Neural cell (in vitro differentiated cells): ENCODE measurements around the gene ZNF331. TPM values are rescaled to one million over a fixed set of nuclear protein-coding genes. Genes with fewer than 3 reads are reported as not detected.

ENCODE experiments used
- H2AFZ ChIP-seq: fragments of 200-600, 300-800 bp; sonication (generic), shearing (Covaris generic); 2 replicates; pipeline ENCODE4 v1.6.0; 2014; ENCODE audit warnings: low read depth, mild to moderate bottlenecking, antibody characterized with exemption, low read length, moderate library complexity
- H3F3A ChIP-seq: fragments of 200-600 bp; shearing (Covaris generic); 2 replicates; pipeline ENCODE4 v1.6.1; 2016; ENCODE audit warnings: mild to moderate bottlenecking, moderate library complexity, mixed read lengths, antibody characterized with exemption, low read length; ENCODE audit not compliant: insufficient read depth, poor library complexity, severe bottlenecking
- H3K27ac ChIP-seq: fragments of 200-600, 300-800 bp; sonication (generic), shearing (Covaris generic); 2 replicates; pipeline ENCODE4 v1.5.1; 2014; ENCODE audit warnings: mild to moderate bottlenecking, low read length, moderate library complexity
- H3K27me3 ChIP-seq: fragments of 300-800, 200-600 bp; sonication (generic), shearing (Covaris generic); 2 replicates; pipeline ENCODE4 v1.6.0; 2014; ENCODE audit warnings: mild to moderate bottlenecking, low read depth, low read length, moderate library complexity; ENCODE audit not compliant: insufficient read depth
- H3K36me3 ChIP-seq: fragments of 300-800, 200-600 bp; sonication (generic), shearing (Covaris generic); 2 replicates; pipeline ENCODE4 v1.5.1; 2014; ENCODE audit warnings: mild to moderate bottlenecking, antibody characterized with exemption, low read length, moderate library complexity; ENCODE audit not compliant: insufficient read depth
- H3K4me2 ChIP-seq: fragments of 300-800, 200-600 bp; sonication (generic), shearing (Covaris generic); 2 replicates; pipeline ENCODE4 v1.6.0; 2014; ENCODE audit warnings: mild to moderate bottlenecking, low read length
- H3K4me3 ChIP-seq: fragments of 300-800, 200-600 bp; sonication (generic), shearing (Covaris generic); 2 replicates; pipeline ENCODE4 v1.5.1; 2014; ENCODE audit warnings: mild to moderate bottlenecking, low read length, moderate library complexity
- H3K79me2 ChIP-seq: fragments of 200-600 bp; shearing (Covaris generic); replicated peaks from 2 replicates; pipeline ENCODE4 v1.6.0; 2014; ENCODE audit warnings: mild to moderate bottlenecking, low read length, moderate library complexity; ENCODE audit not compliant: insufficient read depth
- H3K9ac ChIP-seq: fragments of 300-800, 200-600 bp; sonication (generic), shearing (Covaris generic); 2 replicates; pipeline ENCODE4 v1.6.1; 2016; ENCODE audit warnings: mild to moderate bottlenecking, low read length, mixed read lengths
- H3K9me2 ChIP-seq: fragments of 200-600 bp; shearing (Covaris generic); 2 replicates; pipeline ENCODE4 v1.6.1; 2016; ENCODE audit warnings: mild to moderate bottlenecking, low read length, mixed read lengths; ENCODE audit not compliant: insufficient read depth
- H3K9me3 ChIP-seq: fragments of 200-600, 300-800 bp; sonication (generic), shearing (Covaris generic); 2 replicates; pipeline ENCODE4 v1.6.1; 2016; ENCODE audit warnings: mild to moderate bottlenecking, mixed run types, low read length, moderate library complexity, mixed read lengths
- H4K20me1 ChIP-seq: fragments of 200-600 bp; shearing (Covaris generic); 2 replicates; pipeline ENCODE4 v1.6.1; 2016; ENCODE audit warnings: mild to moderate bottlenecking, mixed run types; ENCODE audit not compliant: insufficient read depth
- CTCF ChIP-seq: fragments of 450-650 bp; IDR thresholded peaks from 2 replicates; pipeline ENCODE4 v1.5.1; 2014; ENCODE audit warnings: antibody characterized with exemption, mild to moderate bottlenecking, moderate library complexity; ENCODE audit not compliant: poor library complexity, severe bottlenecking
- EP300 ChIP-seq: fragments of 450-650 bp; conservative IDR thresholded peaks from 2 replicates; pipeline ENCODE4 v1.6.1; 2014; ENCODE audit warnings: antibody characterized with exemption, mild to moderate bottlenecking, moderate library complexity; ENCODE audit not compliant: poor library complexity, severe bottlenecking
- EZH2 ChIP-seq: fragments of 200-600, 300-800 bp; shearing (Covaris generic), sonication (generic); IDR thresholded peaks from 2 replicates; pipeline ENCODE4 v1.6.1; 2014; ENCODE audit warnings: antibody characterized with exemption, low read length, borderline replicate concordance, mild to moderate bottlenecking; ENCODE audit not compliant: insufficient read depth, poor library complexity, severe bottlenecking
- MXI1 ChIP-seq: fragments of 450-650 bp; conservative IDR thresholded peaks from 2 replicates; pipeline ENCODE4 v1.6.1; 2014; ENCODE audit warnings: antibody characterized with exemption, mild to moderate bottlenecking; ENCODE audit not compliant: poor library complexity, severe bottlenecking
- POLR2AphosphoS5 ChIP-seq: IDR thresholded peaks from 2 replicates; pipeline ENCODE4 v1.6.1; 2012
- RAD21 ChIP-seq: fragments of 450-650 bp; conservative IDR thresholded peaks from 2 replicates; pipeline ENCODE4 v1.6.1; 2014; ENCODE audit warnings: antibody characterized with exemption, mild to moderate bottlenecking, moderate library complexity
- REST ChIP-seq: IDR thresholded peaks from 2 replicates; pipeline ENCODE4 v1.6.1; 2012; ENCODE audit warnings: borderline replicate concordance
- SMC3 ChIP-seq: fragments of 450-650 bp; conservative IDR thresholded peaks from 2 replicates; pipeline ENCODE4 v1.6.1; 2014; ENCODE audit warnings: antibody characterized with exemption, mild to moderate bottlenecking, moderate library complexity; ENCODE audit not compliant: poor library complexity
- TAF1 ChIP-seq: IDR thresholded peaks from 2 replicates; pipeline ENCODE4 v1.6.1; 2012; ENCODE audit warnings: low read depth
- polyA plus RNA-seq: library from polyadenylated mRNA; depleted of rRNA; stranded (reverse); fragments of >200 nt; gene quantifications from 2 replicates; pipeline ENCODE4 v1.2.3, GENCODE V29; 2014

The ZNF331 gene
- polyA plus RNA-seq, 1 donor from 2014 or later, result 10.7 TPM

- H3K4me3 ChIP-seq, result peak overlapping the region; percentile 80
- no peaks in the 10 kb centered on the region for H3K79me2 ChIP-seq
- H3K4me2 ChIP-seq, result peak overlapping the region; percentile 73
- TF ChIP-seq POLR2AphosphoS5, result peak; percentile 30
- peak; percentile 28 for TF ChIP-seq SMC3
- peak; percentile 52 for TF ChIP-seq CTCF
- peak; percentile 42 for TF ChIP-seq TAF1
- TF ChIP-seq REST, result no peak
- TF ChIP-seq EZH2, result no peak
- TF ChIP-seq MXI1, result peak; percentile 98
- TF ChIP-seq EP300, result peak; percentile 81
- TF ChIP-seq RAD21, result no peak
- H3K36me3 ChIP-seq, result no peaks in the 10 kb centered on the region
- H3K27ac ChIP-seq, result peak overlapping the region; percentile 80
- no peaks in the 10 kb centered on the region for H3K9me3 ChIP-seq
- H3K9ac ChIP-seq, result peak overlapping the region; percentile 43
- peak overlapping the region; percentile 82 for H2AFZ ChIP-seq
- H3F3A ChIP-seq, result no peaks in the 10 kb centered on the region
- H4K20me1 ChIP-seq, result no peaks in the 10 kb centered on the region
- no peaks in the 10 kb centered on the region for H3K9me2 ChIP-seq
- H3K27me3 ChIP-seq, result no peaks in the 10 kb centered on the region
Observed at GRCh38 chr19:53520547-53521372, 17.2 kb upstream of the ZNF331 start.

- no peak for TF ChIP-seq EZH2
- no peak for TF ChIP-seq RAD21
- no peak for TF ChIP-seq SMC3
- no peak for TF ChIP-seq TAF1
- TF ChIP-seq MXI1, result no peak
- no peak for TF ChIP-seq CTCF
- no peak for TF ChIP-seq REST
- no peak for TF ChIP-seq EP300
- TF ChIP-seq POLR2AphosphoS5, result no peak
- H3K9me3 ChIP-seq, result no peaks in the 10 kb centered on the region
Observed at GRCh38 chr19:53521373-53522202, 16.4 kb upstream of the ZNF331 start.

More at GRCh38 chr19:53521373-53522202, 16.4 kb upstream of the ZNF331 start:
- peak overlapping the region; percentile 65 for H2AFZ ChIP-seq
- H3K79me2 ChIP-seq, result no peaks in the 10 kb centered on the region
- no peak overlapping the region for H3K27ac ChIP-seq
- no peaks in the 10 kb centered on the region for H3K9me2 ChIP-seq
- H3K4me2 ChIP-seq, result peak overlapping the region; percentile 73
- peak overlapping the region; percentile 24 for H3K9ac ChIP-seq
- no peaks in the 10 kb centered on the region for H3K36me3 ChIP-seq
- no peaks in the 10 kb centered on the region for H3F3A ChIP-seq
- no peaks in the 10 kb centered on the region for H4K20me1 ChIP-seq
- H3K27me3 ChIP-seq, result no peaks in the 10 kb centered on the region
- H3K4me3 ChIP-seq, result peak overlapping the region; percentile 80
